HG03045 (cell line): Measurements from ENCODE around the gene EPHA3.

Experiments used
- ATAC-seq: cut with Tn5 transposase; IDR thresholded peaks from one replicate; pipeline ENCODE4 v1.9.1; 2021; ENCODE audit warnings: mild to moderate bottlenecking, moderate library complexity; ENCODE audit not compliant: unreplicated experiment

EPHA3 gene

DNA sequence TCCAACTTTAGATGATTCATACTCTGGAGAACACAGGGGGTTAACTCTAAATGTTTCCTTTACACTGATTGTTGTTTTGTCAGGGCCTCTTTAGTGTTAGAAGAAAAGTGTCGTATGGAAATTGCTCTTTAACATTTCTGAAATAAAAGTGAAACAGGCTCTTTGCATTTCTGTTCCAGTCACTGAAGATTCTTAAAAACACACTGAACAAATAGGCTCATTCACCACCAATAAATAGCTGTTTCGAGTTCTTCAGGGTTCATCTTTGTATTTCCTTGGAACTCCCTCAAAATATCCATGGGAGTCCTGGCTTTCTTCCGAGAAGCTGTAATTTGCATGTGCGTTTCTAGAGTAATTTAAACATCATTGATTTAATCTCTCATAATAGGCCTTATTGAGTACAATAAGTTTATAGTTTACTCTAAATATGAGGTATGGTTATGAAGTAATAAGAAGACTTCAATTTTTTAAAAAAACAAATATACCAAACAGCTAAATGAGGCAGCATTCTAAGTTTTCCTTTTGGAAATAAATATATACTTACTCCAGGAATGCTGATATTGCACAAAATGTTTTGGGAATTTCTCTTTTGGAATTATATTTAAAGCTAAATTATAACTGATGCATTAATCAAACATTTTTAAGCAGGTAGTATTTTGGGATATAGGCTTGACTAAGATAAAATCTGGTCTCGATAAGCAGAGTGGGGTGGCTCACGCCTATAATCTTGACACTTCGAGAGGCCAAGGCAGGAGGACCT, 327.4 kb downstream of the EPHA3 start:
- ATAC-seq, result no peak

DNA sequence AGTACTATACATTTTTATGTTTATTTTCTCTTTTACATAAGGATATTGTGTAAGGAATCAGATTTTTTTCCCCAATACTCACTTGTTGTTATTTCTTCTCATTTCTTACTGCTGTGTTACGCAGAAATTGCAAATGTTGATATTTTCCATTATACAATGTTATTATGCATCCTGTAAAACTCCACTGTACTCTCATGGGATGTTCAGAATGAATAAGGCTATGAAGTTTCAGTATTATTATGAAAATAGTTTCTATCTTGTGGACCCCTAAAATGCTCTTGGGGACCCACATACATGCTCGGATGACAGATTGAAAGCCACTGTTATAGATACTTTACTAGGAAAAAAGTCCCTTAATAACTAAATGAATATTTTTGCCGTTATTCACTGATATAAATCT, 329.4 kb downstream of the EPHA3 start:
- no peak for ATAC-seq

DNA sequence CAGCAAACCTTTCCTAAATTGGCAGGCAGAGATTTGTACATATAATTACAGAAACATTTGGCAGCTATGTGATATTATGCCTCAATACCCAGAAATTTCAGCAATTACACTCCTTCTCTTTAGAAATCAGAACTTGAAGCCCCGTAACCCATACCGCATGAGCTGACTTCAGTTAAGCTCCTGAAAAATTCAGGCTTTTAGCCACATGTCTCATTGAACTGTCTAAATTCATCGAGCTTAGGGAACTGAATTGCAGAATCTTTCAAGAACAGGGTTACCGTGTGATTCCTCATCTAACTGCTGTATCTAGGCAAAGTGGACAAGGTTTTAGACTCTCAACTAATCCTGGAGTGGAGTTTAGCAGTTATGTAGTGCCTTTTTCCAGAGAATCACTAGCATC, 333.0 kb downstream of the EPHA3 start:
- no peak for ATAC-seq

DNA sequence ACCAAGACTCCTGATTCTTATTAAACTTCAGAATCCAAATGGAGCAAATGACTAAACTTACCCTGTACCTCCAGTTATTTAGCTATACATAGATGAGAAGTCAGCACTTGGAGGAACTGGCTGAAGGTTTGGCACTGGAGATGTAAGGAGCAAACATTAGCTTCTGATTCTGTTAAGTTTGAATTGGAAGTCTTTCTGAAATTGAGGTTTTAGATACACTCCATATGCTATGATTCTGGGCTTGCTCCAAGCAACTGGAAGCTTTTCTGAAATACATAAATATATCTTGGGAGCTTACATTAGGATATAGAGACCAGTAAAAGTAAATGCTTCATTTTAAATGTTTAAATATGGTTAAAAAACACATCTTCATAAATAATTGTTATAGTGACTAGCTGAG, 333.7 kb downstream of the EPHA3 start:
- ATAC-seq, result no peak

DNA sequence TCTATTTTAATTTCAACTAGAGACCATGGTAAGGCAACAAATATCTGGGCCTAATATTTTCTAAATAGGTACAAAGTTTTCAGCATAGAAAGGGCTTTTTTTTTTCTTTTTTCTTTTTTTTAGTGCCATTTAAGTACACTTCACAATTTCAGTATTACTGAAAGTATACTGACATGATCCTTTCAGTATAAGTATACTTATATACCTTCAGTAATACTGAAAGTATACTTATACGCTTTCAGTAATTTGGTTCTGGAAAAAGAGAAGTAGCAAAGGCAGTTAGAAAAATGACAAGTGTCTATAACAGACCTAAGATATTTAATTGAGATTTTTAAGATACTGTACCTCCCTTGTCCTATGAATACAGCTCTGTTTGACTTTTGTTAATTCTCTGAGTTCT, 339.2 kb downstream of the EPHA3 start:
- ATAC-seq, result no peak

DNA sequence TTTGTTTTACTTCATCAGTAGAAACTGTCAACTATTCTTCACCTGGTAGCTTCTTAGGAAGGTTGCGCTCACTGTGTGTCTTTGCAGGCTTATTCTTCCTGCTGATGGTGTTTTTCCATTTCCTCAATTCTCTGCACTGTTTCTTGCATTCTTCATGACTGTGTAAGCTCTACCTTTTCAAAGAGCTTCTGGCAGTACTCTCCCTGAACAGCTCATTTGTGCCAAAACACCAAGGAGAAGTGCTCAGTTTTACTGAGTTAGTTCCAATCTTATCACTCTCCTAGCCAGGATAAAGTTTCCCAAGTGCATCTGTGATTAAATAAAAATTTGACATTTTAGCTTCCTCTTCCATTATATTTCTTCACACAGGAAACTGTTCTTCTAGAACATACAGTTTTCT, 339.8 kb downstream of the EPHA3 start:
- no peak for ATAC-seq

DNA sequence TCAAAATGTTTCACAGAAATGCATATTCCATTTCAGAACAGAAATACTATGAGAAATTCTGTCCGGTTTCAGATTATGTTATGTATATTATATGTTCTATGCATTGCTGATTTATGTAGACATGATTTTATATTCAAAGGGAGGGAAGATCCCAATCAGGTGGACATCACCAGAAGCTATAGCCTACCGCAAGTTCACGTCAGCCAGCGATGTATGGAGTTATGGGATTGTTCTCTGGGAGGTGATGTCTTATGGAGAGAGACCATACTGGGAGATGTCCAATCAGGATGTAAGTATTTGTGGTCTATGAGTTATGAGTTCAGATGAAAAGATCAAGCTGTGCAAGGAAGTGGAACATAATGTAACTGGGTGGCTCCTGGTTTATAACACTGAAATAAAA, 341.7 kb downstream of the EPHA3 start:
- ATAC-seq, result no peak

DNA sequence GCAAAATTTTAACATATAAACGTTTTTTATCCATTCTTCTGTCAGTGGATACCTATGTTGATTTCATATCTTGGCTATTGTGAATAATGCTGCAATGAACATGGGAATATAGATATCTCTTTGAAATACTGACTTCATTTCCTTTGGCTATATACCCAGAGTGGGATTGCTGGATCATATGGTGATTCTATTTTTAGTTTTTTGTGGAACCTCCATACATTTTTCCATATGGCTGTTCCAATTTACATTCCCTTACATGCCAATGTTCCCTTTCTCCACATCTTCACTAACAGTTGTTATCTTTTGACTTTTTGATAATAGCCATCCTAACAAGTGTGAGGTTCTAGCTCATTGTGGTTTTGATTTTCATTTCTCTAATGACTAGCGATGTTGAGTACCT, 344.6 kb downstream of the EPHA3 start:
- ATAC-seq, result no peak

DNA sequence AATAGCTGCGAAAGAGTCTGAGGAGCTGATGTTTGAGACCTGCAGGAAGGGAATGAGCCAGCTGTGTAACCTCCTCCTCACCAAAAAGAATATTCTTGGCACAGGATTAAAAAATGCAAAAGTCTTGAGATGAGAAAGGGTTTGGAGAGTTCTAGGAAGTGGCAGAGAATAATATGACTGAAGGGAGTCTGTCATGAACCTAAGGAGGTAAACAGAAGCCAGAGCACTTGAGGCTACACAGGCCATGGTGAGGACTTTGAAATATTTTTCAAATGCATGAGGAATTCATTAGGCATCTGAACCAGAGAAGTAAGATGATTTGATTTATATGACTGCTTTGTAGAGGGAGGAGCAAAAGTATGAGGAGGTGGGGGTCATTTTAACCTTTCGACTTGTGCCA, 347.8 kb downstream of the EPHA3 start:
- ATAC-seq, result no peak

DNA sequence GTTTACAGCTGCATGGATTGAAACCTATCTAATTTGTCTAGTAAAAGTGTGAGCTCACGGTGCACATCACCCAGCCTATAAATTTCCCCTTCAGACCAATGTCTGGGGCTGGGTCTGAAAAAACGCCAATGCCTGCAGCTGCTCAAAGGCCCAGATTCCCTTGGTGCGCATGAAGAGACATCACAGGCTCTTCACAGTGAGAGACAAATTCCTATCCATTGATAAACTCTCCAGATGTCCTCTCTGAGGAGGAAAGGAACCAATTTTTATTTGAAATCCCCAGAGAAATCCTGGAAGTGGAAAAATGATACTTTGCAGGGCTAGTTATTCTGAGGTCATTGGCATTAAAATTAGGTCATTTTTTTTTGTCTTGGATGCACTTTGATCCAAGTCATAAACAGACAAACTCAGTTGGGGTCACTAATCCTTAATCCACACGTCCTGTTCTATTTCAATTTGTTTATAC, 360.5 kb downstream of the EPHA3 start:
- ATAC-seq, result no peak

DNA sequence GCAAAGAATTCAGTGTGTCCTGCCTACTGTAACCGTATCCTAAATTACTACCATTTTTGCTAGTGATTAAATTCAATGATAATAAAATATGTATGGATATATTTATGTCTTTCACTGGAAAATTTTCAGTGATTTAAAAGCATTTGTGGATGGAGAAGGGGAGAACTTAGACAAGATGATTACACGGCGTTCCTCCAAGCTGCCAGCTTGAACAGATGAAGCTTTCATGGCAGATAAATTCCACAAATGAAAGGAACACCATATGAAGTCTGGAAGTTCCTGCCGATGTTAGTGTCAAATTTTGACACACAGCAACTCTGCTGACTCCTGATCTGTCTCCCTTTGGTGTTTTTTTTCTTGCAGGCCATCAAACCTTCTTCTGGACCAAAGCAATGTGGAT, 364.7 kb downstream of the EPHA3 start:
- no peak for ATAC-seq

DNA sequence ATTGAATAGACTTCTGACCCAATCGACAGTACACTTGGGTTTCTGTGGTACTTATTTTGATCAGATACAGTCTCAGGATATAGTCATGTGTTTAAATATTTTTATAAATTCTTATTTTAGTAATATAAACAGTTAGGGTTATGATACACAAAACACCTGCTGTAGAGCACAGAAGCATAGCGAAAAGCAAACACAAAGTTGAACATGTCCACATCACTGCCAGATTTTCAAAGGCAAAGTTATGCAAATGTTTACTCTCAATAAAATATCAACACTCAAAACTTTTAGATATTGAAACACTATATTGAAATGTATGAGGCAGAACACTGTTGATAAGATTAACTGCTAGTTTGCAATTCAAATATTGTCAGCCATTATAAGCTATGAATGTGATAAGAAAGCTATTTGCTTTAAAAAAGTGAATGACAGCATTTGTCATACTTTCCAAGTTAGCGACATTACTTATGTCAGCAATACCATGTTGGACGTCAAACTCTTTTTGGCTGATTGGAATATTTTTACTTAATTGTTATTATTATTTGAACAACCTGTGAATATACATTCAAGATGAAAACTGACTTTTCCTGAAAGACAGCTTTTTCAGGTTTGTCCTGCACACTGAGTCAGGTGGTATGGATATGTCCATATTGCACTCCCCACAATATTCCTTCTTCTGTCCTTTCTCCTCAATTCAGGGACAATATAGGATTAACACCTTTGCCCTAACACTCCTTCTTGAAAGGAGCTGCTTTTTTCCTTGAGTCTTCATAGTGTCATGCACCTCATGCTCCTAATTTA, 367.1 kb downstream of the EPHA3 start:
- no peak for ATAC-seq

DNA sequence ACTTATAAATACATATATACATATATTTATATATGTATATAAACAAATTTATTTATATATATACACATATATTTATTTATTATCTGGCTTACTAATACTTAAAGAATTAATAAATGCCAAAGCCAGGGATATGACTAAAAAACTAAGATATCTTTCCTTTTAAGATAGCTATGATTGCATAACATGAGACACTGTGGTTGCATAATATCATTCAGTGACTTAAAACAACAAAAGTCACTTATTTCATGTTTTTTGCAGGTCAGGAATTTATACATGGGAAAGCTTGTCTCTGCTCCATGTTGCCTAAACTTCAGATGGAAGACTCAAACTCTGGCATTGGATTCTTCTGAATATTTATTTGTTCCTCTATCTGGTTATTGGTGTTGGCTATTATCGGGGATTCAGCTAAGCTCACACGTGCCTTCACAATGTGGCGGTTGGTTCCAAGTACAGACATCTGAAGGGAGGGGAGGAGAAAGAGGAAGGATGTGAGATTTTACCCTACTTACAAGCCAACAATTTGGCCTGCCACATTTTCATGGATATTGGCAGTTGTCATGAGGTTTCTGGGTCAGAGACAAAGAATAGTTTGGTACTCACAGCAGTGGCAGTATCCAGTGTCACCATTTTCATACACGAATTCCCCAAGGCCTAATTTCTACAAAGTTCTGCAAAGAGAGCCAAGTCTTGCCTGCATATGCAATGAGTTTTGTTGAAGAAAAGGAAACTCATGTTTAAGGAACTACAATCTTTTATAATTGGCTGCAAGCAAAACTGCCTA, 381.6 kb downstream of the EPHA3 start:
- no peak for ATAC-seq

DNA sequence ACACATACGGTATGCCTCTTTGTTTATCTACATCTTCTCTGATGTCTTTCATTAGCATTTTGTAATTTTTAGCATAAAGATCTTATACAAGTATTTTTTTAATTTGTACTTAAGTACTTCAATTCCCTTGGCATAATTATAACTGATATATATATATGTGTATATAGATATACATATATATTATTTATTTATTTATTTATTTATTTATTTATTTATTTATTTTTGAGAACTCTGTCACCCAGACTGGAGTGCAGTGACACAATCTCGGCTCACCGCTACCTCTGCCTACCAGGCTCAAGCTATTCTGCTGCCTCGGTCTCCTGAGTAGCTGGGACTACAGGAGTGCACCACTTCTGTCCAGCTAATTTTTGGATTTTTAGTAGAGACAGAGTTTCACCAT, 382.7 kb downstream of the EPHA3 start:
- ATAC-seq, result no peak

DNA sequence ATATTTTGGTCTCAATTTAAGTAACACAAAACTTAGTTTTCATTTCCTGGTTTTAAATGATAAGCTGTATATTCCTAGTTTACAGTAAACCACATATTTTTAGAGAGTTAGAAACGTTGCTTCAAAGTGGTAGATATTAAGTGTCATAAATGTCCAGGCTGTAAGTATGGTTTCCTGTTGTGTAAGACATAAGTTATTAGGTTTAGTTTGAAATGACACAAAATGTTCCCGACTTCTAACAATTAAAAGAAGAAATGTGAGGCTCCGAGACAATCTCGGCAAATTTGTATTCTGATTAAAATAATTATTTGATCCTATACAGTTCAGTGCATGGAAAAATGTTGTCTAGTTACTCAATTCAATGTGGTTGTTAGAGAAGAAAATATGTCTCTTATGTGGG, 387.3 kb downstream of the EPHA3 start:
- ATAC-seq, result no peak

DNA sequence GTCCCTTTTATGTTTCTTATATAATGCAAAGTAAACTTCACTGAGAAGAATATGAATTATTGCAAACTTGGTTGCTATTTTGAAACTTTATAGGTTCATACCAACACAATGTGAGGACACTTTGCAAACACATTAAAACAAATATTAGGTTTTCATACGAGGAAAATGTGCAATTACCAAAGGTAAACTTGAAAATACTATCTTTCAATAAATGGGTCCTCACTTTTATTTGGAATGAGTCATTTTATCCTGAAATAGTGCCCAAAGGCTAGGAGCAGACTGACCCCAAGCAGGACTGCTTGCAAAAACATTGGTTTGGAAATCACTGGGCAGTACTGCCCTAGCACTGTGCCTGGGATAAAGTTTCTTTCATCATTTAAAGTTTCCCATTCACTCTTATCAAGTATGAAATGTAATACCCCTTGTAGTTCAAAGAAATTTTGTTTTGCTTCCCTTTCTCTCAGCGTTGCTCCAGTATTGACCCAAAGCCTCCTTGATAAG, 396.5 kb downstream of the EPHA3 start:
- ATAC-seq, result no peak

DNA sequence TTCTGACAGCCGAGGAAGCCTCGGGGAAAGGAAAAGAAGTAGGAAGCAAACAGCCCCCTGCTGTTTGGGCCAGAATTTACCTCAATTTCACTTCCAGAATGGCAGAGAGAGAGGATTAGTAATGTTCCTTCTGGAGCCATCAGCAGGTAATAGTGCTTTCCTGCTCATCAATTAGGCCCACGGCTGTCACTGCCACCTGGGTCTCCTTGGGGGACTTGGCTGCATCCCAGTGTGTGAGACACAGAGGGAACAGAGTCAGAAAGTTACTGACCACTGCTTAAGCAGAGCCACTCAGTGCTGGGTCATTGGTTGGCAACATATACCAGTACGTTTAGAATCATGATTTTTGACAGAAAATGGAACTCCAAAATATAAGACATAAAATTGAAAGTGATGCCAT, 397.0 kb downstream of the EPHA3 start:
- no peak for ATAC-seq

DNA sequence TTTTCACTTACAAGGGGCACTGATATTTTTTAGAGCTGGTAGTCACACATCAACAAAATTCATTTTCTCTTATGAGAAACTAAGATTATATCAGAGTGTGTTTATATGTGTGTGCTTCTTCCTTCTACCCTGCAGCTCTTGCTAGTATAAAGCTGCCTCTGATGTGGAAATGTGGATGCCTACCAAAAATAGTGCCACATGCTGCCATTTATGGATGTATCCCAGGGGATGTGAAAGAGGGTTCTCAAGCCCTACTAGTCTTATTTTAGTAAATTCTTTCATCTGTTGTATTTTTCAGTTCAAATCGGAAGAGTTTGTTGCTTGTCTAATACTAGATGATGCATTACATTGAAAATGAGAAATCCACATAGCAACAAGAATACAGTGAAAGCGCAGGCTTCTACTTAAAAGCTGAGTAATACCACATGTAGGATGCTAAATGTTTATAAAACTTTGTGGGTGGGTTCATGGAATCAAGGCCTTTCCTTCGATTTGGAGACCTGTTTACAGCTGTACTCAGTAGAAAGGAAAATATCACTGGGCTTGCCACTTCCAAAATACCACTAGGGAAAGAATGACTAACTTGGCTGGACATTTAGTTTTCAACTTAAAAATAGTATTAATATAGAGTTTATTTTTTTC, 399.2 kb downstream of the EPHA3 start:
- no peak for ATAC-seq

DNA sequence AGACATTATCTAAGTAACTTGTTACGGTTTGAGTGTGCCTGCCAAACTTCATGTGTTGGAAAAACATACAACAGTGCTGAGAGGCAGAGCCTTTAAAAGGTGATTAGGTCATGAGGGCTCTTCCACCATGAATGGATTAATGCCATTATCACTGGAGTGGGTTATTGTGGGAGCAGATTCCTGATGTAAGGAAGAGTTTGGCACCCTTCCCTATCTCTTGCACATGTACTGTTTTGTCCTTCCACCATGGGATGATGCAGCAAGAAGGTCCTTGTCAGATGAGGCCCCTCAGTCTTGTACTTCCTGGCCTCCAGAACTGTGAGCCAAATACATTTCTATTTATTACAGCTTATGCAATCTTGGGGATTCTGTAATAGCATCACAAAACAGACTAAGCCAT, 413.9 kb downstream of the EPHA3 start:
- no peak for ATAC-seq

DNA sequence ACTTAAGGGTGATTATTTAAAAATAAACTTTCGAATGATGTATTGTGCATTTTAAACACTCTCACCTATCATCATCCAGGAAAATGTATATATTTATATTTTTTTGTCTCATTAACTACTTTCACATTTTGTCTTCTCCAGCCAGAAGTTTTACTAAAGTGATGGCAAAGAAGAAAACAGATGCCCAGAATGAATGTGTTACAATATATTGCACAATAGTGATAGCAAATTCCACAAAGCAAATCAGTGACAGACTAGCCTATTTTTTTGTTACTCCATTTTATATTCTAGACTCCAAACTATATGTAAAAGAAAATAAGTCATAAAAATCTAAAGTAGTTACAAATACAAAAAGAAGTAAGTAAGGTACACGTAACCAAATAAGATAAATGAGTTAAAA, 414.7 kb downstream of the EPHA3 start:
- no peak for ATAC-seq

DNA sequence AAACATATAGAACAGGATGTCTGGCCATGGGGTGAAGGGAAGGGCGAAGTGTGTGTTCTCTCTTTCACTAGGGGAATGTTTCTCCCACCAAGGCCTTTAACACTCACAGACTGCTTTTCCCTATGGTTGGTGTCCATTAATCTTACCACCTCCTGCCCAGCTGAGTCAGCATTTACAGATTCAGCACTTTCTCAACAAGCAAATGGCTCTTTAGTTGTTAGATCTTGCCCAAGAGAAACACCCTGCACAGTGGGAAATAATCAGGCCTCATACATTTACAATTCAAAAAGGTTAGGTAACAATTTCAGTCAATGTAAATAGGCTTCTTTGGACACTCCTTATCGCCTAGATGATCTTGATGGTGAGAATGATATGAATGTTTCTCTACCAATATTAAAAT, 418.2 kb downstream of the EPHA3 start:
- no peak for ATAC-seq
